ENCODE measurements around the gene FAM25G. TPM values are rescaled to one million over a fixed set of nuclear protein-coding genes. Genes with fewer than 3 reads are reported as not detected.
"Not testable (repeated sequence)": the region's sequence is repeated elsewhere in the genome, so short reads cannot be mapped to it uniquely, and the experiment has no call there.

Gene FAM25G
- total and polyA plus RNA-seq, 9 donors = not detected

- intact Hi-C loops (cut with DNase I); H3K27me3 ChIP-seq; H3K4me1 ChIP-seq (ENCODE audit: insufficient read depth); H3K27ac ChIP-seq; H3K4me3 ChIP-seq; H3K9me3 ChIP-seq; H3K36me3 ChIP-seq; DNase-seq: not testable (repeated sequence)
- no CpG with 5 or more reads among the region's 3 CpGs for WGBS, 3 donors
Observed at GRCh38 chr10:47480133-47480532, 11.4 kb downstream of the FAM25G start.

- H3K36me3 ChIP-seq; H3K9me3 ChIP-seq; intact Hi-C loops (cut with DNase I); H3K27ac ChIP-seq; DNase-seq; H3K27me3 ChIP-seq; H3K4me3 ChIP-seq; H3K4me1 ChIP-seq (ENCODE audit: insufficient read depth): not testable (repeated sequence)
- 74 to 83% methylated on average over 3 to 4 of the region's 5 CpGs; no CpG with 5 or more reads in 1 of the 3 donors for WGBS, 3 donors
Observed at GRCh38 chr10:47478114-47478513, 13.4 kb downstream of the FAM25G start.

- DNase-seq; H3K4me3 ChIP-seq; H3K27me3 ChIP-seq; intact Hi-C loops (cut with DNase I); H3K9me3 ChIP-seq; H3K36me3 ChIP-seq; H3K4me1 ChIP-seq (ENCODE audit: insufficient read depth); H3K27ac ChIP-seq: not testable (repeated sequence)
- 90 to 93% methylated on average over 2 to 9 of the region's 11 CpGs; no CpG with 5 or more reads in 1 of the 3 donors for WGBS, 3 donors
Observed at GRCh38 chr10:47477078-47477477, 14.4 kb downstream of the FAM25G start.

DNA sequence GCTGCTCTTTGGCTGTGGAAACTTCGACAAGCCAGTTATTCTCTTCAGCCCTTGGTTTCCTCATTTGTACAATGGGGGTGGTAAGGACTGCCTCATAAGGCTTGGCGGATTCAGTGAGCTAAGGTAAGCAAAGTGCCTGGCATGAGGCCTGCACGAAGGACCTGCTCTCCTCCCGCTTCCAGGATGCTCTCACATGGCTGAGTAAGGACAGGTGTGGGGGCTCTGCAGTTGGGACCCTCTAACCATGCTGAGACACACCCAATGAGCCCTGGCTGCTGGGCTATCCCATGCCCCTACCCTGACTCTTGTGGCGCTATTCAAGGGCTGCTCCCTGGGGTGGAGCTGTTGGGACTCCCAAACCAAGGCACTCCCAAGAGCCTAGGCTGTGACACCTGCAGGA, 16.4 kb downstream of the FAM25G start:
- 75 to 100% (median 82%) methylated on average over 1 to 5 of the region's 5 CpGs for WGBS, 3 donors
- H3K4me3 ChIP-seq; H3K27me3 ChIP-seq; H3K9me3 ChIP-seq; H3K4me1 ChIP-seq (ENCODE audit: insufficient read depth); H3K36me3 ChIP-seq; H3K27ac ChIP-seq; DNase-seq; intact Hi-C loops (cut with DNase I): not testable (repeated sequence)

DNA sequence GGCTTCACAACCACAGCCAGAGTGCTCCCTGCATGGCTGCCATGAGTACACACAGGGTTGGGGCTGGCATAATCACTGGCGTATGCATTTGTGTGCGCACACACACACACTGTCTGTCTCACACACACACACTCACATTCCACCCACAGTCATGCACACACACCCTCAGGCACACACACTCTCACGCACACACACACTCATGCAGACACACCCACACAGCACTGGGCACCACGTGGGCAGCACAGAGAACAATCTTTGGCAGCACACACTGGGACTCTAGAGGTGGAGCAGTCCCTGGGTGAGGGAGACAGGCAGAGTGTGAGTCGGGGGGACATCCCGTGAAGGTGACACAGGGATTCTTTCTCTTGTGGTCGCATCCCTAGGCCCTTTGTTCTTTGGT, 18.0 kb downstream of the FAM25G start:
- H3K36me3 ChIP-seq; intact Hi-C loops (cut with DNase I); H3K4me3 ChIP-seq; H3K27me3 ChIP-seq; H3K27ac ChIP-seq; H3K4me1 ChIP-seq (ENCODE audit: insufficient read depth); H3K9me3 ChIP-seq; DNase-seq: not testable (repeated sequence)
- WGBS, 3 donors = no CpG with 5 or more reads among the region's 7 CpGs

- H3K36me3 ChIP-seq; H3K9me3 ChIP-seq; H3K27ac ChIP-seq; H3K4me1 ChIP-seq (ENCODE audit: insufficient read depth); DNase-seq; H3K4me3 ChIP-seq; intact Hi-C loops (cut with DNase I); H3K27me3 ChIP-seq: not testable (repeated sequence)
- 91% methylated on average over 1 of the region's 3 CpGs; no CpG with 5 or more reads in 2 of the 3 donors for WGBS, 3 donors
Observed at GRCh38 chr10:47472647-47473046, 18.9 kb downstream of the FAM25G start.

DNA sequence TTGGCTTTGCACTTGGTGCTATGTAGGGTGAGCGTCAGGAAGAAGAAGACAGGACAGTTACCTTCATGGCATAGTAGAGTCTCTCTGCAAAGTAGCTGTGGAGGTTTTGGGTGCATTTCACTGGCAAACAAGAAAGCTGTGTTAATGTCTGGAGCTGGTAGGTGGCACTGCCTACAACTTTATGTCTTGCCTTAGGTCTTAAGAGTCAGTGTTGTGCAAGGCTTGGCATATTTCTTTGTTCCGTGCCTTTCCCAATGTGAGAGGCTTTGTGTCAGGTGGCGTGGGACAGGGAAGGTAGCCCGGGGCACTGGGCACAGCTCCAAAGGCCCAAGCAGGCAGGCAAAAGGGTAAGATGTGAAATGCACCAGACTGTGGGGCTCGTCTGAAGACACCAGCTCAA, 19.4 kb downstream of the FAM25G start:
- H3K27me3 ChIP-seq; H3K9me3 ChIP-seq; H3K4me1 ChIP-seq (ENCODE audit: insufficient read depth); intact Hi-C loops (cut with DNase I); H3K4me3 ChIP-seq; DNase-seq; H3K36me3 ChIP-seq; H3K27ac ChIP-seq: not testable (repeated sequence)
- WGBS, 3 donors = no CpG with 5 or more reads among the region's 5 CpGs

- H3K27ac ChIP-seq; DNase-seq; H3K9me3 ChIP-seq; intact Hi-C loops (cut with DNase I); H3K4me1 ChIP-seq (ENCODE audit: insufficient read depth); H3K4me3 ChIP-seq; H3K36me3 ChIP-seq; H3K27me3 ChIP-seq: not testable (repeated sequence)
- 94 to 96% (median 95%) methylated on average over 13 to 15 of the region's 20 CpGs for WGBS, 3 donors
Observed at GRCh38 chr10:47468731-47469528, 22.6 kb downstream of the FAM25G start.

DNA sequence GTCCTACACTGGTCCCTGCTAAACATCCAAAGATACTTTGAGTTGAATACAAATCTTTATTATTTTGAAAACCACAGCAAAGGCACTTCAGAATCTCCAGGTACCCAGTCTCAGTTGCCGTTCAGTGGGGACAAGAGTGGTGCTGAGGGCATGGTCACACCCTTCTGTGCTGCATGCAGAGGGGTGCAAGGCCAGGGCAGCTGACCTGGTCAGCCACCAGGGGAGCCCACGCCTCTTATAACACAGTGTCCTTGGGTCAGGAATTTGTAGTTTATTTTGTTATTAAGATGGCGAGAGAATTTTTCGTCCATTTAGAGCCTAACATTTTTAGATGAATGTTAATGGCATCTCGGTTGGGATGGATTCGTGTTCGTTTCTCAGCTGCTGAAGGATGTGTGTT, 23.5 kb downstream of the FAM25G start:
- H3K27ac ChIP-seq; H3K4me3 ChIP-seq; intact Hi-C loops (cut with DNase I); DNase-seq; H3K36me3 ChIP-seq; H3K9me3 ChIP-seq; H3K4me1 ChIP-seq (ENCODE audit: insufficient read depth); H3K27me3 ChIP-seq: not testable (repeated sequence)
- 33 to 77% (median 60%) methylated on average over 3 to 5 of the region's 7 CpGs for WGBS, 3 donors

DNA sequence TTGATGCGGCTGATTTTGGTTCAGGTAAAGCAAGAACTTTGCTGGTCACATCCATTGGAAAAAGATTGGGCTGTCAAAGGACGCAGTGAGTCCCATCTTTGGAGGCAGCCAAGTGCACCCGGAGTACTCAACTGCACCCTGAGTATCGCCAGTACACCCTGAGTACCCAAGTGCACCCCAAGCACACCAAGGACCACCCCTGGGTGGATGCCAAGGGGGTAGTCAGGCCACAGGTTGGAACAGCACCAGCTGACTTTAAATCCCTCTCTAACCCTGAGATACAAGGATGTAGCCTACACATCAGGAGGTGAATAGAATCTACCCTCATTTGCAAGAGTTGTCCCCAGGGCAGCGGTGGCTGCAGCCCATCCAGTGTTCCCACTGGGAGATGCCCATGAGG, 24.0 kb downstream of the FAM25G start:
- peak in 1 of 5 donors; percentile 13 for DNase-seq
- H3K4me1 ChIP-seq (ENCODE audit: insufficient read depth); H3K27ac ChIP-seq; intact Hi-C loops (cut with DNase I); H3K27me3 ChIP-seq; H3K9me3 ChIP-seq; H3K4me3 ChIP-seq; H3K36me3 ChIP-seq: not testable (repeated sequence)
- 75 to 97% (median 92%) methylated on average over 2 to 5 of the region's 5 CpGs for WGBS, 3 donors

GRCh38 chr10:47465216-47465917, 26.1 kb downstream of the FAM25G start:
- H3K36me3 ChIP-seq; H3K9me3 ChIP-seq; H3K4me1 ChIP-seq (ENCODE audit: insufficient read depth); intact Hi-C loops (cut with DNase I); H3K27me3 ChIP-seq; H3K4me3 ChIP-seq; H3K27ac ChIP-seq: not testable (repeated sequence)
- DNase-seq = peak in 1 of 5 donors; percentile 22
- WGBS, 3 donors = 47 to 61% (median 51%) methylated on average over 14 of the region's 14 CpGs
